ENCODE data around the gene BDKRB2.

- TF ChIP-seq SP1 (IDR thresholded peaks at IDR 0.05) (no peak), FOXA1 (IDR thresholded peaks at IDR 0.05) (no peak), ELF4 (IDR thresholded peaks at IDR 0.05) (no peak), FOXM1 (IDR thresholded peaks at IDR 0.05; ENCODE audit: borderline replicate concordance) (no peak), CTBP1 (IDR thresholded peaks at IDR 0.05; ENCODE audit: borderline replicate concordance) (no peak), SUZ12 (IDR thresholded peaks at IDR 0.05) (no peak)
These were observed 63.3 kb downstream of the BDKRB2 start for GRCh38 chr14:96267916-96268315.

Measured in HEK293T (cell line).